Motor neuron (in vitro differentiated cells): Measurements from ENCODE around the gene DMBT1. TPM values are rescaled to one million over a fixed set of nuclear protein-coding genes. Genes with fewer than 3 reads are reported as not detected.
"Not testable (repeated sequence)": the region's sequence is repeated elsewhere in the genome, so short reads cannot be mapped to it uniquely, and the experiment has no call there.

Experiments
- ATAC-seq, 8 experiments: fragments of 200-7000 bp; cut with Tn5 transposase; replicated peaks in 6 of 8; 2 replicates each; pipeline ENCODE4 v1.8.0; 2021; ENCODE audit warnings: mild to moderate bottlenecking in 8 of 8, moderate library complexity in 8 of 8
- H3K27ac ChIP-seq, 2 donors: fragments of 250-450 bp; sonication (Bioruptor Pico); 2 replicates each; pipeline ENCODE4 v1.9.0; 2021; ENCODE audit warnings: antibody characterized with exemption in 2 of 2, mild to moderate bottlenecking in 2 of 2, moderate library complexity in 1 of 2
- H3K4me1 ChIP-seq, 2 donors: fragments of 250-450 bp; sonication (Bioruptor Pico); replicated peaks in 1 of 2; 2 replicates each; pipeline ENCODE4 v1.6.1; 2021; ENCODE audit warnings: antibody characterized with exemption in 2 of 2, mild to moderate bottlenecking in 2 of 2, moderate library complexity in 1 of 2
- H3K4me3 ChIP-seq, 5 donors: fragments of 250-450 bp; sonication (Bioruptor Pico); 2 replicates each; pipeline ENCODE4 v1.9.0; 2021; ENCODE audit warnings: antibody characterized with exemption in 5 of 5, mild to moderate bottlenecking in 5 of 5, moderate library complexity in 4 of 5
- WGBS, 10 experiments: fragments of 450-650 bp; shearing (Covaris generic); methylation state at CpG; one replicate each; pipeline ENCODE4 v1.0.0; 2022; 5-methylcytosine and 5-hydroxymethylcytosine counted together
- in situ Hi-C, 9 experiments: fragments of 400-800 bp; cut with MboI; loops; one replicate each; pipeline ENCODE4 v1.15.0; 2021; ENCODE audit warnings: low sequenced_read_pairs in 9 of 9, low pct_unique_long_range_greater_than_20kb in 2 of 9; ENCODE audit not compliant: unreplicated experiment in 9 of 9
- total RNA-seq, 8 experiments: library from RNA; unstranded; fragments of 300-600 nt; gene quantifications; 2 replicates each; pipeline versions ENCODE4 v1.2.3 to v1.2.4, GENCODE V29; 2022

DMBT1 gene
- total RNA-seq, 8 experiments from 2014 or later, result 0.03 to 0.76 (median 0.09) TPM; not detected in 3

DNA sequence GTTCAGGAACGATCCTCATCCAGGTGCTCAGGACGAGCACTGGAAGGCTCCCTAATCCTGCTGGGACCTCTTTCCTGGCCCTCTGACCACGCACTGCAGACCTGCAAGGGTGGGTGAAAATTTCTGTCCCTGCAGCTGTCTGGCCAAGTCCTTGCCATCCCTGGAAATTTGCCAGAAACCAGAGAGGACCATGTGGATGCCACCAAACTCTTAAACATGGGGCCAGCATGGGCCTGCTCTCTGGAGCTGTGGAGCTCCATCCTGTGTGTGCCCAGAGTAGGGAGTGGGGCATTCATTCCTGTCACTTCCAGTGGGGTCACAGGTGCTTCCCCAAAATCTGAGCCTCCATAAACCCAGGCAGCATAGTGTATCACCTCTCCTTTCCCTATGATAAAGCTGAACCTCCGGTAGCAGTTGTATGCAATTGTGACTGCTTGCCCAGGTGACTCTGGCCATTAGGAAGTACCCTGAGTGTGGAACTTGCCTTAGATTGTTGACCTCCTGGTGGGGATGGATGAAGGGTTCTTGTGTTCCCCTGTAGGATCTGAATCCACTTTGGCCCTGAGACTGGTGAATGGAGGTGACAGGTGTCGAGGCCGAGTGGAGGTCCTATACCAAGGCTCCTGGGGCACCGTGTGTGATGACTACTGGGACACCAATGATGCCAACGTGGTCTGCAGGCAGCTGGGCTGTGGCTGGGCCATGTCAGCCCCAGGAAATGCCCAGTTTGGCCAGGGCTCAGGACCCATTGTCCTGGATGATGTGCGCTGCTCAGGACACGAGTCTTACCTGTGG is 57.1 kb downstream of the DMBT1 start:
- in situ Hi-C loops, result no loop called here
- no peak for ATAC-seq
- 10 to 100% (median 83%) methylated on average over 1 to 2 of the region's 10 CpGs; no CpG with 5 or more reads in 5 of the 10 experiments for WGBS, 10 experiments
- no peaks in the 10 kb centered on the region for H3K4me1 ChIP-seq
- no peak overlapping the region for H3K4me3 ChIP-seq
- no peak overlapping the region for H3K27ac ChIP-seq

DNA sequence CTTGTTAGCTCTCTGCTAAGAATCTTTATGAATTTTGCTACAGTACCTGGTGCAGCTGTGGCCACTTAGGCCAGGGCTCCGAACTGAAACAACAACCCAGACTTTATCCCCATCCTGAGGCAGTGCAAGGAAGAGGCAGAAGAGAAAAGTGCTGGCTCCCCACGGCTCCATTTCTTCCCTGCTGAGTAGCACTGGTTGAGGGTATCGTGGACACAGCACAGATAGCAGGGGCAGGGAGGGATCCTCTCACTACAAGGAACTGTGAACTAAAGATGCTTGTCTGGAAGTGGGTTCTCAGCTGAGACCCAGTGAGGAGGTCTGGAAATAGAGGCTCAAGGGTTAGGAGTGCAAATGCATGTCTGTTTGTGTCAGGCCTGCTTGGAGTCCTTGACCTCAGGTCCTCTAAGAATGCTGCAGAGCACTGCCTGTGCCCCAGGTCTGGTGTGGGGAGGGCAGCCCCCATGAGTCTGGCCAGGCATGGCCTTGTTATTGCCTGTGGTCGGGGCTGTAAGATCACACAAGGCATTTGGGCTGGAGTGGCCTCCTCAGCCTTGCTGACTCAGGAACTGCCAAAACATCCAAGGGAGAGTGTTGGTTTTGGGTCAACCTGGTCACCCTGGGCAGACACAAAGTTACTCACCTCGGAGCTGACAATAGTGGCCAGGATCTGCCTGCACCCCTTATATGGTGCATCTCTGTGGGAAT is 58.1 kb downstream of the DMBT1 start:
- no peak for ATAC-seq
- WGBS, 10 experiments, result 0 to 60% (median 35%) methylated on average over 1 to 4 of the region's 5 CpGs; no CpG with 5 or more reads in 2 of the 10 experiments
- in situ Hi-C loops, result no loop called here
- no peak overlapping the region for H3K4me3 ChIP-seq
- H3K27ac ChIP-seq, result no peak overlapping the region
- no peaks in the 10 kb centered on the region for H3K4me1 ChIP-seq

DNA sequence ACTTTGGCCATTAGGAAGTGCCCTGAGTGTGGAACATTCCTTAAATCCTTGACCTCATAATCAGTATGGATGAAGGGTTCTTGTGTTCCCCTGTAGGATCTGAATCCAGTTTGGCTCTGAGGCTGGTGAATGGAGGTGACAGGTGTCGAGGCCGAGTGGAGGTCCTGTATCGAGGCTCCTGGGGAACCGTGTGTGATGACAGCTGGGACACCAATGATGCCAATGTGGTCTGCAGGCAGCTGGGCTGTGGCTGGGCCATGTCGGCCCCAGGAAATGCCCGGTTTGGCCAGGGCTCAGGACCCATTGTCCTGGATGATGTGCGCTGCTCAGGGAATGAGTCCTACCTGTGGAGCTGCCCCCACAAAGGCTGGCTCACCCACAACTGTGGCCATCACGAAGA is 60.4 kb downstream of the DMBT1 start:
- not testable (repeated sequence) for ATAC-seq

DNA sequence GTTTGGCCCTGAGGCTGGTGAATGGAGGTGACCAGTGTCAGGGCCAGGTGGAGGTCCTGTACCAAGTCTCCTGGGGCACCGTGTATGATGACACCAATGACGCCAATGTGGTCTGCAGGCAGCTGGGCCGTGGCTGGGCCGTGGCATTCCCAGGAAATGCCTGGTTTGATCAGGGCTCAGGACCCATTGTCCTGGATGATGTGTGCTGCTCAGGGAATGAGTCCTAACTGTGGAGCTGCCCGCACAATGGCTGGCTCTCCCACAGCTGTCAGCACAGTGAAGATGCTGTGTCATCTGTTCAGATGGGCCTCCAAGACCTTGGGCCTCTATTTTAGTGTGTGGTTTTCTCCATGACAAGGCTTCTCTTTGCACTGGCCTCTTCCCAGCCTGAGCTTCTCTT is 64.0 kb downstream of the DMBT1 start:
- Histone ChIP-seq H3K4me1 (no peaks in the 10 kb centered on the region), H3K27ac (no peak overlapping the region), H3K4me3 (no peak overlapping the region)
- ATAC-seq, result no peak
- WGBS, 10 experiments, result 29 to 100% (median 83%) methylated on average over 1 to 5 of the region's 5 CpGs; no CpG with 5 or more reads in 6 of the 10 experiments
- in situ Hi-C loops, result no loop called here

More for the DNA sequence above, 60.4 kb downstream of the DMBT1 start:
- H3K27ac ChIP-seq, H3K4me3 ChIP-seq, in situ Hi-C loops, H3K4me1 ChIP-seq: not testable (repeated sequence)
- WGBS, 10 experiments, result 0 to 81% (median 0%) methylated on average over 2 to 5 of the region's 8 CpGs; no CpG with 5 or more reads in 7 of the 10 experiments

DNA sequence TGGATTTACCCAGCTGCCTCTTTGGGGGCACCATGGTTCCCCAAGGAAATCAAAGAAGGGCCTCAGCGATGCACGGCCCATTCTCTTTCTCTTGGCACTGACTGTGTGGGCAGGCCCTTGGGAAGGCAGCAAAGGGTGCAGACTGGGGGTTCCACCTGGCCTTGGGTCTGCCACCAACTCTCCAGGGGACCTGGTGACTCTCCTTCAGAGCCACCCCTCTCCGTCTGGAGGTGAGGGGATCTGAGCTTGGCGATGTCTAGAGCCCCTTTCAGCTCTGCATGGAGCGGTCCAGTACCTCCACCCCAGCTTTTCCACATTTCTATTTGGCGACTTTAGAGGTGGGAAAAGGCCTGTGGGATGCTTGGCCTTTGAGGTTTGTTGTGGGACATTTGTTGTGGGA is 70.0 kb downstream of the DMBT1 start:
- H3K27ac ChIP-seq, result no peak overlapping the region
- no peak for ATAC-seq

DNA sequence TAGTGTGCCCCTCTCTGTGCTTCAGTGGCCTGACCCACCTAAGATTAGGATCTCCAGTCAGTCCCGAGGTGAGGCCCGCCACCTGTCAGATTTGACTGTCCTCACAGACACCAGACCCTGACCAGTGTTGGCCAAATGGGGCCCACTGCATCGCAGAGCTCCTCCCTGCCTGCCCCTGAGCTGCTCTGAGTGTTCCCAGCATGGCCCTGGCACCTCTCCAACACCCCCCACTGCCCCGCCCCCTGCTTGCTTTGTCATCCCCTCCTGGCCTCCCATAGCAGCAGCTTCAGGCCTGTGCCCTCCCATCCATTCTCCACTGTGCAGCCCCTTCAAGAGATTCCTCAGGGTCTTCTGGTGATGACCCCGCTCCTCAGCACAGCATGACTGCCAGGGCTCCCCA is 71.5 kb downstream of the DMBT1 start:
- no peak overlapping the region for H3K27ac ChIP-seq
- WGBS, 10 experiments, result 0 to 100% (median 80%) methylated on average over 1 of the region's 5 CpGs; no CpG with 5 or more reads in 7 of the 10 experiments
- in situ Hi-C loops, result no loop called here
- peaks cover 0 to 3% of the 10 kb centered on the region in 2 donors for H3K4me1 ChIP-seq
- ATAC-seq, result peak in 7 of 8 experiments; percentile 26 to 84 (median 61)
- no peak overlapping the region for H3K4me3 ChIP-seq

More for the DNA sequence above, 70.0 kb downstream of the DMBT1 start:
- WGBS, 10 experiments, result 45 to 72% (median 56%) methylated on average over 1 to 4 of the region's 6 CpGs; no CpG with 5 or more reads in 4 of the 10 experiments
- peaks cover 0 to 3% of the 10 kb centered on the region in 2 donors for H3K4me1 ChIP-seq
- in situ Hi-C loops, result no loop called here
- no peak overlapping the region for H3K4me3 ChIP-seq

DNA sequence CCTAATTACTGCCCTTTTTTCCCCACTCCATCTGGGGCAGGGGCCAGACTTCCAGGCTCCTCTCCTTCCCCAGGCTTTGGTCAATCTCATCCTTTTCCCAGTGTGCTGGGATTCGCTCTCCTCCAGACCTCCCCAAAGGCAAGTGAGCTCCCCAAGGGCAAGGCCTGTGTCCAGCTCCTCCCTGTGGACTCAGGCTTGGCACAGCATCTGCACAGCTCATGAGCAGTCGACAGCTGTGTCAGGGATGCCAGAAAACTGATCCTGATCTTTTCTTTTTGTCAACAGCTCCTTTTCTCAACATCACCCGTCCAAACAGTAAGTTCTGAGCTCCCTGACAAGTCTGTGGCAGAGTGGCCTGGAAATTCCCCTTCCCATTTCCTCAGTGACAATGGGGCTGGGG is 72.0 kb downstream of the DMBT1 start:
- ATAC-seq, result peak in 3 of 8 experiments; percentile 23 to 63 (median 45)
- Histone ChIP-seq H3K27ac (no peak overlapping the region), H3K4me1 (peaks cover 0 to 3% of the 10 kb centered on the region in 2 donors), H3K4me3 (no peak overlapping the region)
- in situ Hi-C loops, result no loop called here
- WGBS, 10 experiments, result 36 to 74% (median 62%) methylated on average over 1 to 3 of the region's 3 CpGs; no CpG with 5 or more reads in 6 of the 10 experiments

DNA sequence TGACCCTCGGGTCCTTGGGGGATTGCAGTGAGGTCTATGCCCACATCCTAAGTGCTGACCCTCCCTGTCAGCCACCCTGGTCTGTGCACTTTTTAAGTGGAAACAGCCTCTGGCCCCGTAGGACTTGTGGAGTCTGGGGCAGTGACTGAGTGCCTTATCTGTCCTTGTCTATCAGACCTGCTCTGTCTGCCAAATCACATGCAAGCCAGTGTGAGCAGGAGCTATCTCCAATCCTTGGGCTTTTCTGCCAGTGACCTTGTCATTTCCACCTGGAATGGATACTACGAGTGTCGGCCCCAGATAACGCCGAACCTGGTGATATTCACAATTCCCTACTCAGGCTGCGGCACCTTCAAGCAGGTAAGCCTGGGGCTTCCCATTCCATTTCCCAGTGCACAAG is 76.4 kb downstream of the DMBT1 start:
- no peak overlapping the region for H3K27ac ChIP-seq
- in situ Hi-C loops, result no loop called here
- peaks cover 0 to 3% of the 10 kb centered on the region in 2 donors for H3K4me1 ChIP-seq
- 40 to 86% (median 71%) methylated on average over 1 to 5 of the region's 7 CpGs; no CpG with 5 or more reads in 3 of the 10 experiments for WGBS, 10 experiments
- H3K4me3 ChIP-seq, result no peak overlapping the region
- no peak for ATAC-seq

DNA sequence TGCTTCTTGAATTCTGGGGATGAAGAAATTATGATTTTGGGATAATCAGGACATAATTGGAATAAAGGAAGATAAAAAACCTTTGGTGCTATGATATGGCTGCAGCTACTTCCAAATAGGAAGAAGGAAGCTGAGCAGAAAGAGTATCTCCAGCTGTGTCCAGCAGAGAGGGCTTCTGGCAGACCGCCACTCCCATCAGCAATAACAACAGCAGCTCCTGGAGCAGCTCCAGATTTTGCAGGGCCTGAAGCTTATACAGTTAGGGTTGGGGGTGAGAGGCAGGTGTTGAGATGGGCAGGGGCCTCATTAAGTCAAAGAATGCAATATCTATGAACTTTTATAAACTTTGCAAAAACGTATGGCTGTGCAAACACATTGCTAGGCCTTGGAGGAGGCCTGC is 76.8 kb downstream of the DMBT1 start:
- Histone ChIP-seq H3K4me1 (peaks cover 0 to 3% of the 10 kb centered on the region in 2 donors), H3K4me3 (no peak overlapping the region), H3K27ac (no peak overlapping the region)
- in situ Hi-C loops, result no loop called here
- ATAC-seq, result no peak
- 0 to 70% (median 33%) methylated on average over 1 to 2 of the region's 2 CpGs; no CpG with 5 or more reads in 4 of the 10 experiments for WGBS, 10 experiments

DNA sequence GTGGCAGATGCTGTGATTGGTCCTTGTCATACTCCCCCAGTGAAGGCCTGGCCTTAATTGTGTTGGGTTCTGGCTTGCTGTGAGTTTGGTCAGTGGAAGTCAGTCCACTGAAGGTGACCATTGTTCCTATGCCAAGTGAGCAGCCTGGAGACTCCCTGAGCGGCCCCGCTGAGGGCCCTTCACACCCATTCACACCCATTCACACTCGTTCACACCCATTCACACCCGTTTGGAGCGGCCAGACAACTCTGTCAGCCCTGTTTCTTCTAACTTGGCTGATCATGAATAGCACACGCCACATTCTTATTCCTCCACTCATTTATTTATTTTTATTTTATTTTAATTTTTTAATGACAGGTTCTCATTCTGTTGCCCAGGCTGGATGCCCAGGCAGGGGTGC is 77.6 kb downstream of the DMBT1 start:
- 30 to 100% (median 61%) methylated on average over 1 to 6 of the region's 6 CpGs; no CpG with 5 or more reads in 2 of the 10 experiments for WGBS, 10 experiments
- in situ Hi-C loops, result no loop called here
- no peak overlapping the region for H3K4me3 ChIP-seq
- ATAC-seq, result no peak
- H3K4me1 ChIP-seq, result peaks cover 0 to 3% of the 10 kb centered on the region in 2 donors
- no peak overlapping the region for H3K27ac ChIP-seq

DNA sequence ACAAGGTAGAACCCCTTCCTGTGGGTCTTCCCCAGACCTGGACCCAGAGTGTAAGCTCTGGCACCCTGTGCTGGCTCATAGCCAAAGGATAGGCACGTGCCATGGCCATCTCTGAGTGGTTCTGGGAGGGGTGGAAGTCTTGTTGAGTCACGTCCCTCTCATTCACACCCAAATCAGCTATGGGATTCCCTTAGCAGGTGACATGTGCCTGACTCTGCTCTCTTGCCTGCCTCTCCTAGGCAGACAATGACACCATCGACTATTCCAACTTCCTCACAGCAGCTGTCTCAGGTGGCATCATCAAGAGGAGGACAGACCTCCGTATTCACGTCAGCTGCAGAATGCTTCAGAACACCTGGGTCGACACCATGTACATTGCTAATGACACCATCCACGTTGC is 79.2 kb downstream of the DMBT1 start:
- Histone ChIP-seq H3K4me3 (no peak overlapping the region), H3K27ac (no peak overlapping the region), H3K4me1 (no peaks in the 10 kb centered on the region)
- in situ Hi-C loops, result no loop called here
- peak in 1 of 8 experiments; percentile 45 for ATAC-seq
- 0 to 80% (median 45%) methylated on average over 1 to 6 of the region's 7 CpGs; no CpG with 5 or more reads in 3 of the 10 experiments for WGBS, 10 experiments

DNA sequence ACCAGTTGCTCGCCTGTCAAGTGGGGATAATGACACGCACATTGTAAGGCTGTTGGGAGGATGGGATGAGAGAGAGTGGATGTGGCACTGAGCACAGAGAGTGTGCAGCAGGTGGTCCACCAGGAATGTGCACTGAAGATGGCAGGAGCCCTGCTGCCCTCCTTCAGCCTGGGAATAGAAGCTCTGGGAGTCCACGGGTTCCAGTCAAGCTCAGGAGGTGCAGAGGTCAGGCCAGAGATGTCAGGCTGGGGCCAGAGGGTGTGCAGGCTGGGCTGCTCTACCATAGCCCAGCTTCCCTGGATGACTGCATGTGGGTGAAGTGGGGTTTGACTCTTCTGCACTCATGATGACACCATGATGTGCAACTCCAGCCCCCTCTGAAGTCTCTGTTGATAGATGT is 80.4 kb downstream of the DMBT1 start:
- in situ Hi-C loops, result no loop called here
- 17 to 80% (median 44%) methylated on average over 1 to 3 of the region's 3 CpGs; no CpG with 5 or more reads in 5 of the 10 experiments for WGBS, 10 experiments
- Histone ChIP-seq H3K27ac (no peak overlapping the region), H3K4me1 (no peaks in the 10 kb centered on the region), H3K4me3 (no peak overlapping the region)
- ATAC-seq, result no peak
